Skeletal muscle tissue (tissue), 4 donors: ENCODE results near the gene FRMD4B. TPM values are rescaled to one million over a fixed set of nuclear protein-coding genes. Genes with fewer than 3 reads are reported as not detected.

ENCODE experiments used
- H3K27ac ChIP-seq: one replicate; pipeline ENCODE4 v1.7.0; 2013; ENCODE audit warnings: mild to moderate bottlenecking, low read depth, low read length, inconsistent platforms
- H3K27me3 ChIP-seq, 3 donors: one replicate each; pipeline ENCODE4 v1.7.0; 2013; ENCODE audit warnings: low read length in 3 of 3; ENCODE audit not compliant: control insufficient read depth in 3 of 3, insufficient read depth in 3 of 3
- H3K36me3 ChIP-seq, 3 donors: one replicate each; pipeline ENCODE4 v1.7.0; 2013; ENCODE audit warnings: low read length in 3 of 3; ENCODE audit not compliant: control insufficient read depth in 3 of 3, insufficient read depth in 3 of 3
- H3K4me1 ChIP-seq, 3 donors: one replicate each; pipeline ENCODE4 v1.7.0; 2013; ENCODE audit warnings: low read length in 3 of 3, mild to moderate bottlenecking in 3 of 3; ENCODE audit not compliant: control insufficient read depth in 3 of 3, insufficient read depth in 3 of 3
- H3K4me3 ChIP-seq, 3 donors: one replicate each; pipeline ENCODE4 v1.7.0; 2013; ENCODE audit warnings: low read length in 3 of 3
- H3K9ac ChIP-seq, 3 donors: one replicate each; pipeline ENCODE4 v1.7.0; 2013; ENCODE audit warnings: low read length in 3 of 3, mild to moderate bottlenecking in 3 of 3, moderate library complexity in 2 of 3, low read depth in 1 of 3
- H3K9me3 ChIP-seq, 3 donors: one replicate each; pipeline ENCODE4 v1.7.0; 2013; ENCODE audit warnings: low read length in 3 of 3; ENCODE audit not compliant: control insufficient read depth in 3 of 3
- total RNA-seq: library from RNA; depleted of rRNA; stranded (reverse); fragments of >200 nt; gene quantifications from one replicate; pipeline ENCODE4 v1.2.3, GENCODE V29; 2014
- donor health status: Osteomylitis.

FRMD4B gene
- total RNA-seq, 1 donor from 2014 or later: 21.4 TPM

DNA sequence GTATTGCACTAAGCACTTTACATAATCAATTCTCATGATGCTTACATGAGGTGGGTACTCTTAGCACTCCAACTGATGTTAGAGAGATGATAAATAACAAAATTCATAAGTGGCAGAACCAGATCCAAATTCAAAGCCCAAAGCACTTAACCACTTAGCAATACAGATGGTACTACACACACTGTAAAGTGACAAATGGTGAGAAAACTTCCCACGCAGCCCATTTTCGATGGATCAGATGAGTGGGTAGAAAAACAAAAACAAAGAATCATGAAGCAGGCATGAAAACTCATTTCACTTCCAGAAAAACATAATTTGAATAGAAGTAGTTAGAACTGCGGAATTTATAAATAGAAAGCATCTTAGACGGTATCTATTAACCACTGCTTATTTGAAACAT lies 66.2 kb downstream of the FRMD4B start:
- H3K9ac ChIP-seq: no peak overlapping the region
- no peaks in the 10 kb centered on the region for H3K36me3 ChIP-seq
- H3K4me3 ChIP-seq: no peak overlapping the region
- H3K9me3 ChIP-seq: no peaks in the 10 kb centered on the region
- H3K4me1 ChIP-seq: no peaks in the 10 kb centered on the region
- peak overlapping the region; percentile 52 for H3K27ac ChIP-seq
- no peaks in the 10 kb centered on the region for H3K27me3 ChIP-seq

DNA sequence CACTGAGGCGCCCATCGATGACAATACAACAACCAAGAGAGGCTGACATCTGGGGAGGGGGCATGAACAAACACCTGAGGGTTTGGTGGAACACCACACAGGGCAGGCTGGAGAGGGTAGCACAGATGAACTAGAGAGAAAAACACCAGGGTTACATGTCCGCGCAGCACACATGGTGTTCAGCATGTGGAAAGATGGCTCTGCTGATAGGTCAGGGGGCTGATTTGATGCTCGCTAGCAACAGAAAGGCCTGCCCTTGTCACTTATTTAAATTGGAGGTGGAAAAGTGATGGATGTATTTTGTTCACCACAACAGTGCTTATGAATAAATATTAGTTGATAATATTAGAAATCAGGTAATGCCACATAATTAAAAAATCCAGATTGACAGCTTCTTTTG lies 67.5 kb downstream of the FRMD4B start:
- Histone ChIP-seq H3K4me1 (no peaks in the 10 kb centered on the region), H3K36me3 (no peaks in the 10 kb centered on the region), H3K9me3 (no peaks in the 10 kb centered on the region), H3K9ac (no peak overlapping the region), H3K4me3 (no peak overlapping the region), H3K27ac (no peak overlapping the region), H3K27me3 (no peaks in the 10 kb centered on the region)

GRCh38 chr3:69313251-69313650 lies 72.6 kb downstream of the FRMD4B start:
- H3K36me3 ChIP-seq: no peaks in the 10 kb centered on the region
- H3K27me3 ChIP-seq: no peaks in the 10 kb centered on the region
- no peaks in the 10 kb centered on the region for H3K4me1 ChIP-seq
- H3K27ac ChIP-seq: no peak overlapping the region
- no peak overlapping the region for H3K4me3 ChIP-seq
- H3K9me3 ChIP-seq: no peaks in the 10 kb centered on the region
- no peak overlapping the region for H3K9ac ChIP-seq

DNA sequence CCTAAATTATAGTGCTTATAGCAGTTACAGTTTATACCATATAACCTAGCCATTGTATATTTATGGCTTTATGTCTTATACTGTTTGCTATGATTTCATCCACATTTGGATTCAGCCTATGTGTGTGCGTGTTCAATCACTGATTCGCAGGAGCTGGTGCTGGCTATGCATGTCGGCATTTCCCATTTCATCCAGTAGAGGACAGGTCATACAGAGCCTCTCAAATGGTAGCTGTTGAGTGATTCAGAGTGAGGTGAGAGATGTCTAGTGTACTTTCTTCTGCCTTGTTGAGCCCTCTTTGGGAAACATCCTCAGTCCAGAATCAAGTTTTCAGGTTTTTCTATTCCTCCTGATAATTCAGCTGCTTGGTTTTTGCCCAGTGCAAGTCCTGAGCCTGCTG lies 76.1 kb downstream of the FRMD4B start:
- Histone ChIP-seq H3K4me3 (no peak overlapping the region), H3K36me3 (no peaks in the 10 kb centered on the region)

DNA sequence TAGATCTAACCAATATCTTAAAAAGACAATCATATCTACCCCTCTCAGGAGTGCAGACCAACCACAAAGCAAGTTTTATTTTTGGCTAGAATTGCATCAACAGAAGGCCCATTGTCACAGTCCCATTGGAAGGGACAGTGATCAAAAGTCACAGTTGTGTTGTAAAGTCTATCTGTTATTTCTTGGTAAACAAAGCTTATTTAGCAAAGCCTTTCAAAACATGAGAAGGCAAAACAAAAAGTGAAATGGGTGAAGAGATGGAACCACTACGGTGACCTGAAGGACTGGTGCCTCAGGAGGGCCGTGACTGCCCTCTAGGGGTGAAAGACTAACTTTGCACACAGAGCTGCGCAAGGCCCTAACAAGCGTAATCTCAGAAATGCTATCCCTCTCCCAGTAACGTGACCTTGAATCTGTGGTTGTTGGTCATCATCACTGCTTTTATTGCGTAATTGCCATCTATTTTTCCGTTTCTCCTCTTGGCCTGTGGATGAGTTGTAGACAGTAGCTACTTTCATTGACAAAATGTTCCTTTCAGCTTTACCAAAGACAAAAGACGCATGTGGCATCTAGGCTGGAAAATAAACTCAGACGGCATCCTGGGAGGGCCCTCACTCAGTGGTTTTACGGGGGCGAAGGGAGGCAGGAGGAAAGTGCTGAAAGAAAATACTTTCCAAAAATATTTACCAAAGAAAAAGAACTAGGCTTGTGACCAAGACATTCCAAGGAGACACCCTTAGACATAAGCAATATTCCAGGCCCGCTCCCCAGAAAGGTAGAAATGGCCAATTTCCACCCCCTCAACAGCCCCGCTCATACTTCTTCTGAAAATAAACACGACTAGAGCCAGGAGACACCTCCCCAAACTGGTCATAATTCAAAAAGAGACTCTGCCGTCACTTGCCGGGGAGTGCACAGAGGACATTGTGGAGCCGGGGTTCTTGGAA lies 79.4 kb downstream of the FRMD4B start:
- peaks cover 0 to 2% (median 0%) of the 10 kb centered on the region in 3 donors for H3K4me1 ChIP-seq
- H3K36me3 ChIP-seq: no peaks in the 10 kb centered on the region
- H3K9ac ChIP-seq: no peak overlapping the region
- no peak overlapping the region for H3K4me3 ChIP-seq
- H3K9me3 ChIP-seq: no peaks in the 10 kb centered on the region
- peak overlapping the region; percentile 43 for H3K27ac ChIP-seq
- no peaks in the 10 kb centered on the region for H3K27me3 ChIP-seq

More for the DNA sequence above, 76.1 kb downstream of the FRMD4B start:
- no peak overlapping the region for H3K27ac ChIP-seq
- H3K9ac ChIP-seq: no peak overlapping the region
- H3K4me1 ChIP-seq: peaks cover 0 to 2% (median 0%) of the 10 kb centered on the region in 3 donors
- H3K9me3 ChIP-seq: no peaks in the 10 kb centered on the region
- H3K27me3 ChIP-seq: no peaks in the 10 kb centered on the region

DNA sequence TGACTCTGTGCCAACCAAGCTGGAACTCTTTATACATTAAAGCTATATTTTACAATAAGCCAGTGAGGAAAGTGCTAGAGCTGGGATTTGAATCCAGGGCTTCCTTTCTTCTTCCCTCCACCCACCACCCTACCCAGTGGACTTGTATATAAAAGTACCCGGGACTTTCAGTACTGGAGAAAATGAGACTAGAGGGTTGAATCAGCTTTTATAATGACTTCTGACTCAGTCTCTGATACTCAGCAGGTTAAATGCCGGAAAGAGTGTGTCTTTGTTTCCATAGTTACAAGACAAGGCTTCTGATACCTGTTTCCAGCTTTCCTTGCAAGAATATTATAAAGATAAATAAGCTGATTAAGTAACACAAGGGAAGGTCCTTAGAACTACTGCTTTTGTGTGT lies 80.9 kb downstream of the FRMD4B start:
- Histone ChIP-seq H3K27ac (no peak overlapping the region), H3K4me1 (peaks cover 0 to 2% (median 0%) of the 10 kb centered on the region in 3 donors), H3K27me3 (no peaks in the 10 kb centered on the region), H3K9me3 (no peaks in the 10 kb centered on the region), H3K9ac (no peak overlapping the region), H3K36me3 (no peaks in the 10 kb centered on the region), H3K4me3 (no peak overlapping the region)

DNA sequence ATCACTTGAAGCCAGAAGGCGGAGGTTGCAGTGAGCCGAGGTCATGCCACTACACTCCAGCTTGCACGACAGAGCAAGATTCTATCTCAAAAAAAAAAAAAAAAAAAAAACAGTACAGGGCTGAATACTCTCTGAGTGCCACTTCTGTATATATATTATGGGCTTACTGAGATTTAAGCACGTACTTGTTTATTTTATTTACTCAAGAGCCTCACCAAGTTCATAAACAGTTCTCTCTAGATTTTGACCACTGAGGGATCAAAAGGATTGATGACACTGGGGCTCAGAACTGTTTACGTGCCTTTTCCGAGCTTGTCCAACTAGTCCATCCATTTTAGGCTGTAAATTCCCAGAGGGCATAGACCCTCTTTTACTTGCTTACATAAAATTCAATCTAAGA lies 81.5 kb downstream of the FRMD4B start:
- Histone ChIP-seq H3K27ac (no peak overlapping the region), H3K9ac (no peak overlapping the region), H3K4me3 (no peak overlapping the region), H3K9me3 (no peaks in the 10 kb centered on the region), H3K27me3 (no peaks in the 10 kb centered on the region), H3K4me1 (peaks cover 0 to 2% (median 0%) of the 10 kb centered on the region in 3 donors), H3K36me3 (no peaks in the 10 kb centered on the region)

DNA sequence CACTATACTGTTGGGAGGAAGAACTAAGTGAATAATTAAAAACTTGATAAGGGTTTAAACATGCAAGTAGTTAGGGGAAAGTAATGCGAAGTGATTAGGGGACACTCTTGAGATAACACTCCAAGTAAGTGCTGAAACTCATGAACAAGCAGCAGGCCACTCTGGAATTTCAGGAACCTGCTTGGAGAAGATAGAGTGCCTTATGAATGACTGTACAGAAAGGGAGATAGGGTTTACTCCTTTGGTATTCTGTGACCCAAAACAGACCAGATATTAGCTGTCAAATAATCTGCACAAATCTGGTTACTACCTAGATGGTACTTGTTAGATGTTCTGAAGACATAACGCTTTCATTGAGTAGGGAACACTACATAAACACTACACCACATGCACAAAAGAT lies 85.6 kb downstream of the FRMD4B start:
- Histone ChIP-seq H3K9ac (no peak overlapping the region), H3K4me1 (no peaks in the 10 kb centered on the region), H3K4me3 (no peak overlapping the region), H3K36me3 (no peaks in the 10 kb centered on the region), H3K27ac (no peak overlapping the region), H3K27me3 (no peaks in the 10 kb centered on the region), H3K9me3 (no peaks in the 10 kb centered on the region)

DNA sequence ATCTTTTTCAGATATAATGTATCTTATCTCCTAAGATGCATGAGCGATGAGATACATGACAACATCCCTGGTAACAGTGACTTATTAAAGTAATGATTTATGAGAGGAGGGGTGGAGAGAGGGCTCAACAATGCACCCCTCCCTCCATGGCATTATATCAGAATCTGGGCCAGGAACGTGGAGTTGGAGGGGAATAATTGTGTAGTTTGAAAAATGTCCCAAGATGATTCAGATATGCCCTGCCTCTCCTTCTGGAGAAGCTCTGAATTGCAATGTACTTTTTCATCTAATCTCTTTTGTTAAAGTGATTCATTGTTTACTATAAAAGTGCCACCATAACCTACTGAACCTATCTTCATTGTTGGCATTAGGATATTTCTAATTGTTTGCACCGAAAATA lies 86.5 kb downstream of the FRMD4B start:
- no peak overlapping the region for H3K4me3 ChIP-seq
- no peaks in the 10 kb centered on the region for H3K36me3 ChIP-seq
- H3K4me1 ChIP-seq: no peaks in the 10 kb centered on the region
- no peaks in the 10 kb centered on the region for H3K9me3 ChIP-seq
- H3K9ac ChIP-seq: no peak overlapping the region
- no peak overlapping the region for H3K27ac ChIP-seq
- no peaks in the 10 kb centered on the region for H3K27me3 ChIP-seq

DNA sequence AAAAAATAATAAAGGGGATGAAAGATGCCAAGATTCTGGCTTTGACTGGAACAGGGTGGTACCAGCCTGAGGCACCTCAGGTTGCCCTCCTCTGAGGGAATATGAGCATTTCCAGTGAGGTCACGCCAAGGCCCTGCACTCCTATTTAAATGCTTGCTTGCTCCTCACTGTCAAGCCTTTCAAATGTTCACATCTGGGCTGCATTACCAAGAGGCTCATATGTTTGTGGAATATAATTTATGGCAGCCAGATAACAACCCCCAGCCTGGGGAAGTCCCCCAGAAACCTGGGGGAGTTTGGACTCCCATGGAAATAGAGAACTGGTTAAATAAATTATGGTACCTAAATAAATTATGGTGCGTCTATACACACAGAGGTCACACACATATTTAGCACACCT lies 88.4 kb downstream of the FRMD4B start:
- Histone ChIP-seq H3K9ac (no peak overlapping the region), H3K4me1 (no peaks in the 10 kb centered on the region), H3K9me3 (no peaks in the 10 kb centered on the region), H3K4me3 (no peak overlapping the region), H3K27ac (no peak overlapping the region), H3K27me3 (no peaks in the 10 kb centered on the region), H3K36me3 (no peaks in the 10 kb centered on the region)
